GM13976 (cell line): ENCODE measurements around the gene C10orf62.

Source experiments
- DNase-seq: peaks from one replicate; pipeline ENCODE4 v3.0.0; 2012; ENCODE audit warnings: low spot score
- CTCF ChIP-seq: IDR thresholded peaks from 2 replicates; pipeline ENCODE4 v1.5.1; 2012; ENCODE audit warnings: borderline replicate concordance, mild to moderate bottlenecking; ENCODE audit not compliant: insufficient read depth; ENCODE audit errors: extremely low read depth, missing control alignments, control extremely low read depth
- in situ Hi-C: fragments of 300-500 bp; cut with MboI; formaldehyde crosslinking; loops from one replicate; pipeline ENCODE4 v1.12.0; 2022; ENCODE audit warnings: low sequenced_read_pairs, mixed read lengths, inconsistent platforms; ENCODE audit not compliant: unreplicated experiment

The C10orf62 gene, protein sequence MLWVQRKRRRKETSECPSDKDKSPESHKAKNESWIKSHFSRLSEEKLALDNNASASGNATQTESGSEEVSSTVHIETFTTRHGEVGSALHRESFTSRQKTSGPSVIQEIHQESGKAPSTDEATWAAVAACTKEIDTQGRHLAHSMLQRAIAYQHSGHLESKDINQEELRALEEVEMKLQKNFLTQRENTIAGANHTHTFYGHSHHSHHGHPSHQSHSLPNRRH

GRCh38 chr10:97589479-97589878 lies at the start of gene C10orf62:
Gene C10orf62 (plus strand): TSS chr10:97589721. CDS start chr10:97589898, 177 bp downstream.
- no peak for DNase-seq
- in situ Hi-C loops = no loop called here
- no peak for TF ChIP-seq CTCF

GRCh38 chr10:97540669-97541500 lies 48.6 kb upstream of the C10orf62 start:
- in situ Hi-C loops = no loop called here
- DNase-seq = no peak
- TF ChIP-seq CTCF = no peak

- in situ Hi-C loops = no loop called here
- DNase-seq = no peak
Measured at GRCh38 chr10:97542169-97543024, 47.1 kb upstream of the C10orf62 start.

DNA sequence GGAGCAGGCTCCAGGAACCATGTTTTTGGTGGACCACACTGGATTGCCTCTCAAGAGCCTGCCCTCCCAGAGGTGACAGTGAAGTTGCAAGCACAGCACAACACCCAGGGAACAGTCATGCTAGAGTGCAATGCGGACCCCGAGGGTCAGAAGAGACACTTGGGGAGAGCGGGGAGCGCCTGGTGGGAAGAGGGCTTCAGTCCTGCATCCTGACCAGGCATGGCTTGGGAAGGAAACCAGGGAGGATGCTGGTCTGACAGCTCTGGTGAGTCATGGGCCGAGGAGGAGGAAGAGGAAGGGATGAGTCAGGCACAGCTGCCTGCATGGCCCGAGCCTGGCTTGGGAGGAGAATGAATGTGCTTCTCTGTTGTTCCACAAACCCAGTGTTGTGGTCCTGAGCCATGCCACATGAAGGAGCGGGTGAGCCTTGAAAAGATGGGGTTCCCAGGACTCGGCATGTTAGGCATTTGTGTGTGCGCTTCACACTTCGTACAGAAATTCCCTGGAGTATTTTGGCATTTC lies 46.4 kb upstream of the C10orf62 start:
- DNase-seq = no peak
- in situ Hi-C loops = no loop called here
- no peak for TF ChIP-seq CTCF

More at GRCh38 chr10:97542169-97543024, 47.1 kb upstream of the C10orf62 start:
- TF ChIP-seq CTCF = no peak

DNA sequence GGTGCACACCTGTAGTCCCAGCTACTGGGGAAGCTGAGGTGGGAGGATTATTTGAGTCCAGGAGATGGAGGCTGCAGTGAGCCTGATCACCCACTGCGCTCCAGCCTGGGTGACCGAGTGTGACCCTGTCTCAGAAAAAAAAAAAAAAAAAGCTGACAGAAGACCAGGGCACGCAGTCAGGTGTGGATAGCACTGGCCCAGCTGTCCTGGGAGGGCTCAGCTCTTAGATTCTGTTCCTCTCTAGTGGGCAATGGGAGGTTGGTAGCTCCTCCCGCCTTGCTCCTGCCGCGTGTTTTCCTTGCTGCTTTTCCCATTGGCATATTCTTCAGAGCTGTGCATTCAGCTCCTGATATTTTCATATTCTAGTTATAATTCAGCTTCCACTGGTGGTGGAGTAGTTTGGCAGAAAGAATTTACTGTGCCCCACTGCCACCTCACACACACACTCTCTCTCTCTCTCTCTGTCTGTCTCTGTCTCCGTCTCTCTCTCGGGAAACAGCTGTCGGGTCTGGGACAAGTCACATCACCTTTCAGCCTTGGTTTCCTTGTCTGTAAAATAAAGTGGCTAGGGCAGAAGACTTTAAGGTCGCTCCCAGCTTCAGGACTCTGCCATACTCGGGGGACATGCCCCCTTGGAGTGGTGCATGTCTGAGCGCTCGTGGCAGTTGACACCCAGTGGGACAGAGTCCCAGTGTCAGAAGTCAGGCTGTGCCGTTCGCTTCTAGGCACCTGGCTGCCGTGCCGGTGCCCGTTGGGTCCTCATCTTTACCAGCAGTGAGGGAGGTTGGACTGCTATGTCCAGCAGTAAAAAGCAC lies 42.9 kb upstream of the C10orf62 start:
- no peak for DNase-seq
- TF ChIP-seq CTCF = no peak
- in situ Hi-C loops = no loop called here
